Endothelial cell of umbilical vein (primary cell): ENCODE measurements around the gene NCOA7. TPM values are rescaled to one million over a fixed set of nuclear protein-coding genes. Genes with fewer than 3 reads are reported as not detected.
A peak's percentile ranks its signal among the peaks of the same experiment; 100 is the strongest.

ENCODE experiments used
- BruUV-seq: library from RNA; stranded (reverse); fragments of 400-500 nt; replicated peaks from 2 replicates; lab custom pipeline; 2021; lab: Mats Ljungman, UMichigan
- CTCF ChIA-PET: fragments of 300-600, 350-600 bp; sonication (Branson Sonifier 250); formaldehyde crosslinking; loops from one replicate; lab custom pipeline; 2021; ENCODE audit warnings: antibody characterized with exemption, inconsistent platforms; lab: Charles Lee
- POLR2A ChIA-PET: fragments of 300-600, 350-600 bp; sonication (Branson Sonifier 250); formaldehyde crosslinking; loops from one replicate; lab custom pipeline; 2021; ENCODE audit warnings: antibody characterized with exemption, inconsistent platforms; lab: Charles Lee
- DNase-seq: peaks from one replicate; pipeline ENCODE4 v3.0.0-alpha.2; 2011; ENCODE audit warnings: low read depth, low spot score
- FAIRE-seq: peaks from 2 replicates; lab custom pipeline; 2011; peaks lifted over from hg19 to GRCh38; lab: Jason Lieb, UNC
- H2AFZ ChIP-seq: 2 replicates; pipeline ENCODE4 v1.6.0; 2012; ENCODE audit warnings: low read depth, low read length, control low read depth, inconsistent platforms
- H3K27ac ChIP-seq: 2 replicates; pipeline ENCODE4 v1.5.1; 2011; ENCODE audit warnings: low read depth, mild to moderate bottlenecking, control low read depth, low read length, moderate library complexity; ENCODE audit not compliant: insufficient read depth
- H3K27me3 ChIP-seq, 2 experiments: 2 replicates each; pipeline versions ENCODE4 v1.6.0 to v1.6.1; 2011; ENCODE audit warnings: low read length in 2 of 2, mixed read lengths in 1 of 2; ENCODE audit not compliant: control insufficient read depth in 2 of 2, insufficient read depth in 2 of 2
- H3K36me3 ChIP-seq, 2 experiments: 2 replicates in 1 of 2; 3 replicates in 1 of 2; pipeline ENCODE4 v1.5.1; 2011; ENCODE audit warnings: low read length in 2 of 2, mild to moderate bottlenecking in 1 of 2, moderate library complexity in 1 of 2; ENCODE audit not compliant: control insufficient read depth in 2 of 2, insufficient read depth in 2 of 2; ENCODE audit errors: extremely low read depth in 1 of 2
- H3K4me1 ChIP-seq: 3 replicates; pipeline ENCODE4 v1.5.1; 2011; ENCODE audit warnings: mild to moderate bottlenecking, low read length; ENCODE audit not compliant: control insufficient read depth, insufficient read depth; ENCODE audit errors: extremely low read depth
- H3K4me2 ChIP-seq: 2 replicates; pipeline ENCODE4 v1.6.1; 2011; ENCODE audit warnings: low read length, control low read depth, mixed read lengths; ENCODE audit not compliant: insufficient read depth
- H3K4me3 ChIP-seq, 3 experiments: fragments of 200-600 bp in 1 of 3; sonication (generic), shearing (Covaris generic) in 1 of 3; replicated peaks in 1 of 3; 2 replicates each; pipeline ENCODE4 v1.5.1; 2011 to 2016; ENCODE audit warnings: control low read depth in 3 of 3, low read length in 3 of 3, mild to moderate bottlenecking in 2 of 3, inconsistent platforms in 1 of 3, low read depth in 1 of 3, moderate library complexity in 1 of 3; ENCODE audit not compliant: insufficient read depth in 1 of 3
- H3K79me2 ChIP-seq: 2 replicates; pipeline ENCODE4 v1.6.0; 2012; ENCODE audit warnings: low read length, inconsistent platforms; ENCODE audit not compliant: control insufficient read depth, insufficient read depth
- H3K9ac ChIP-seq: replicated peaks from 2 replicates; pipeline ENCODE3; 2011; ENCODE audit warnings: low read length, control low read depth; ENCODE audit not compliant: insufficient read depth; ENCODE audit errors: extremely low read depth
- H3K9me1 ChIP-seq: replicated peaks from 3 replicates; pipeline ENCODE4 v1.6.0; 2011; ENCODE audit warnings: mild to moderate bottlenecking, low read length; ENCODE audit not compliant: control insufficient read depth, insufficient read depth; ENCODE audit errors: extremely low read depth
- H3K9me3 ChIP-seq: replicated peaks from 2 replicates; pipeline ENCODE4 v1.5.1; 2012; ENCODE audit warnings: low read length, inconsistent platforms; ENCODE audit not compliant: control insufficient read depth, insufficient read depth
- H4K20me1 ChIP-seq: replicated peaks from 2 replicates; pipeline ENCODE3; 2011; ENCODE audit warnings: mild to moderate bottlenecking, low read length; ENCODE audit not compliant: control insufficient read depth, insufficient read depth; ENCODE audit errors: extremely low read depth
- CTCF ChIP-seq, 2 donors: IDR thresholded peaks; 1 replicate in 1 of 2; 2 replicates in 1 of 2; pipeline ENCODE4 v1.5.1; 2011; ENCODE audit warnings: low read length in 2 of 2, mild to moderate bottlenecking in 2 of 2, moderate library complexity in 2 of 2, control low read depth in 1 of 2, inconsistent platforms in 1 of 2, low read depth in 1 of 2; ENCODE audit not compliant: insufficient read depth in 1 of 2; ENCODE audit errors: extremely low read depth in 1 of 2
- EZH2 ChIP-seq: IDR thresholded peaks from 2 replicates; pipeline ENCODE4 v1.6.1; 2012; ENCODE audit warnings: borderline replicate concordance, low read depth, mild to moderate bottlenecking, moderate library complexity, low read length, inconsistent platforms; ENCODE audit not compliant: severe bottlenecking
- FOS ChIP-seq: IDR thresholded peaks from 2 replicates; pipeline ENCODE4 v1.6.1; 2011; ENCODE audit warnings: mild to moderate bottlenecking, low read length, moderate library complexity, borderline replicate concordance; ENCODE audit not compliant: insufficient read depth
- GATA2 ChIP-seq: IDR thresholded peaks from 2 replicates; pipeline ENCODE4 v1.7.0; 2011; ENCODE audit warnings: low read depth, mild to moderate bottlenecking, moderate library complexity, mixed read lengths, low read length; ENCODE audit not compliant: insufficient read length, insufficient read depth
- JUN ChIP-seq: IDR thresholded peaks from 2 replicates; pipeline ENCODE4 v1.6.1; 2011; ENCODE audit warnings: borderline replicate concordance, low read depth; ENCODE audit not compliant: insufficient read length, insufficient read depth
- MAX ChIP-seq: IDR thresholded peaks from 2 replicates; pipeline ENCODE4 v1.6.1; 2011; ENCODE audit not compliant: insufficient read depth, insufficient read length
- MYC ChIP-seq: IDR thresholded peaks from one replicate; pipeline ENCODE4 v1.6.1; 2011; ENCODE audit warnings: mild to moderate bottlenecking, low read depth, low read length
- POLR2A ChIP-seq: IDR thresholded peaks from 2 replicates; pipeline ENCODE4 v1.6.1; 2012; ENCODE audit warnings: low read depth, mild to moderate bottlenecking, control low read depth, low read length
- POLR2AphosphoS5 ChIP-seq: IDR thresholded peaks from 2 replicates; pipeline ENCODE4 v1.6.1; 2012; ENCODE audit warnings: low read depth, mild to moderate bottlenecking, control low read depth, low read length, moderate library complexity; ENCODE audit not compliant: insufficient read depth
- dilution Hi-C: fragments of 300-500 bp; cut with MboI; formaldehyde crosslinking; loops from one replicate; pipeline ENCODE4 v1.15.0; 2019; ENCODE audit warnings: low sequenced_read_pairs; ENCODE audit not compliant: extremely low pct_ligation_motif_present
- intact Hi-C: fragments of 100-400 bp; cut with micrococcal nuclease; formaldehyde crosslinking; loops from one replicate; pipeline ENCODE4 v1.10.0; 2022
- polyA plus RNA-seq, 4 experiments: library from polyadenylated mRNA; depleted of rRNA in 3 of 4; stranded (reverse) in 3 of 4; unstranded in 1 of 4; fragments of >200 nt; gene quantifications; 2 replicates each; pipeline versions ENCODE4 v1.2.1 to v1.2.3, GENCODE V29; 2011 to 2012; ENCODE audit warnings: missing spikeins in 1 of 4
- total RNA-seq: library from RNA; stranded (reverse); gene quantifications from 2 replicates; pipeline ENCODE4 v1.2.3, GENCODE V29; 2021

NCOA7 gene
- total and polyA plus RNA-seq, 2 donors (not counting 3 experiments of a cell fraction or from before 2014, with no cell fraction given), result 27.7 to 71.2 TPM

GRCh38 chr6:125816828-125817280 lies 26.1 kb downstream of the NCOA7 start:
- peaks cover 2 to 4% of the 10 kb centered on the region in 2 experiments for H3K36me3 ChIP-seq
- CTCF ChIA-PET, result interaction anchor here (1.4 kb wide), 1 partner anchor 25 kb away, joined by 5 read pairs; no protein-coding TSS in a partner anchor
- no peak overlapping the region for H3K9ac ChIP-seq
- H3K27me3 ChIP-seq, result no peaks in the 10 kb centered on the region
- intact Hi-C loops, result no loop called here
- BruUV-seq, result no TSS peak
- H3K9me1 ChIP-seq, result no peaks in the 10 kb centered on the region
- DNase-seq (no peak), FAIRE-seq (no peak)
- peaks cover 19% of the 10 kb centered on the region for H3K79me2 ChIP-seq
- no peaks in the 10 kb centered on the region for H3K9me3 ChIP-seq
- TF ChIP-seq GATA2 (no peak), CTCF (IDR thresholded peaks at IDR 0.05; ENCODE audit: extremely low read depth in 1 of 2, insufficient read depth in 1 of 2, low read depth in 1 of 2, low read length in 2 of 2) (no peak)
- dilution Hi-C loops, result no loop called here
- H3K4me3 ChIP-seq, result no peak overlapping the region
- peaks cover 66% of the 10 kb centered on the region for H3K4me1 ChIP-seq
- H3K27ac ChIP-seq, result no peak overlapping the region
- H2AFZ ChIP-seq, result no peak overlapping the region
- H4K20me1 ChIP-seq, result no peaks in the 10 kb centered on the region
- POLR2A ChIA-PET, result no interaction called here
- H3K4me2 ChIP-seq, result no peak overlapping the region

GRCh38 chr6:125818225-125818657 lies 27.5 kb downstream of the NCOA7 start:
- TF ChIP-seq EZH2 (no peak), POLR2A (no peak), JUN (no peak), FOS (no peak), CTCF (IDR thresholded peaks at IDR 0.05; ENCODE audit: extremely low read depth in 1 of 2, insufficient read depth in 1 of 2, low read depth in 1 of 2, low read length in 2 of 2) (no peak), GATA2 (no peak), MAX (no peak), POLR2AphosphoS5 (no peak), MYC (no peak)
- Histone ChIP-seq H3K27ac (no peak overlapping the region), H3K9ac (no peak overlapping the region), H3K4me2 (peak overlapping the region; percentile 39), H2AFZ (no peak overlapping the region), H3K4me3 (no peak overlapping the region), H3K9me1 (no peaks in the 10 kb centered on the region), H3K9me3 (no peaks in the 10 kb centered on the region), H4K20me1 (no peaks in the 10 kb centered on the region), H3K36me3 (peaks cover 2 to 4% of the 10 kb centered on the region in 2 experiments), H3K4me1 (peaks cover 66% of the 10 kb centered on the region), H3K79me2 (peaks cover 22% of the 10 kb centered on the region), H3K27me3 (no peaks in the 10 kb centered on the region)
- ChIA-PET POLR2A (no interaction called here), CTCF (interaction anchor here (0.6 to 1.4 kb wide), 2 partner anchors 26 to 28 kb away, joined by 3 to 5 read pairs; partner anchors contain the start of gene NCOA7)
- no peak for DNase-seq
- intact Hi-C loops (no loop called here), dilution Hi-C loops (no loop called here)
- FAIRE-seq, result no peak
- BruUV-seq, result no TSS peak
